Activated naive CD8-positive, alpha-beta T cell treated with anti-CD3 and anti-CD28 coated beads for 36 hours (primary cell): ENCODE measurements around the gene ANKRD13D. TPM values are rescaled to one million over a fixed set of nuclear protein-coding genes. Genes with fewer than 3 reads are reported as not detected.

ENCODE experiments used
- DNase-seq: peaks from one replicate; pipeline ENCODE4 v3.0.0; 2021
- H3K27ac Mint-ChIP-seq: one replicate; pipeline ENCODE4 v1.8.0; 2022; ENCODE audit warnings: mild to moderate bottlenecking, moderate library complexity, mixed read lengths
- H3K27me3 Mint-ChIP-seq: one replicate; pipeline ENCODE4 v1.8.0; 2022; ENCODE audit warnings: mild to moderate bottlenecking, mixed read lengths
- H3K36me3 Mint-ChIP-seq: one replicate; pipeline ENCODE4 v1.8.0; 2021; ENCODE audit warnings: mild to moderate bottlenecking, mixed read lengths
- H3K4me1 Mint-ChIP-seq: one replicate; pipeline ENCODE4 v1.8.0; 2021; ENCODE audit warnings: mixed read lengths
- H3K4me3 Mint-ChIP-seq: one replicate; pipeline ENCODE4 v1.8.0; 2022; ENCODE audit warnings: mild to moderate bottlenecking, moderate library complexity, mixed read lengths
- H3K9me3 Mint-ChIP-seq: one replicate; pipeline ENCODE4 v1.8.0; 2022; ENCODE audit warnings: mixed read lengths
- total RNA-seq, 2 experiments: library from RNA; stranded (reverse); gene quantifications; one replicate each; pipeline ENCODE4 v1.2.3, GENCODE V29; 2021

The ANKRD13D gene
- total RNA-seq, 2 experiments from 2014 or later: 52.0 to 55.7 TPM

GRCh38 chr11:67276781-67277230 is 12.3 kb upstream of the ANKRD13D start:
- Mint-ChIP-seq H3K36me3 (peaks cover 41% of the 10 kb centered on the region), H3K27ac (peak overlapping the region; percentile 99), H3K9me3 (no peaks in the 10 kb centered on the region), H3K4me3 (peak overlapping the region; percentile 74), H3K4me1 (peaks cover 56% of the 10 kb centered on the region), H3K27me3 (no peaks in the 10 kb centered on the region)
- DNase-seq: peak; percentile 76

DNA sequence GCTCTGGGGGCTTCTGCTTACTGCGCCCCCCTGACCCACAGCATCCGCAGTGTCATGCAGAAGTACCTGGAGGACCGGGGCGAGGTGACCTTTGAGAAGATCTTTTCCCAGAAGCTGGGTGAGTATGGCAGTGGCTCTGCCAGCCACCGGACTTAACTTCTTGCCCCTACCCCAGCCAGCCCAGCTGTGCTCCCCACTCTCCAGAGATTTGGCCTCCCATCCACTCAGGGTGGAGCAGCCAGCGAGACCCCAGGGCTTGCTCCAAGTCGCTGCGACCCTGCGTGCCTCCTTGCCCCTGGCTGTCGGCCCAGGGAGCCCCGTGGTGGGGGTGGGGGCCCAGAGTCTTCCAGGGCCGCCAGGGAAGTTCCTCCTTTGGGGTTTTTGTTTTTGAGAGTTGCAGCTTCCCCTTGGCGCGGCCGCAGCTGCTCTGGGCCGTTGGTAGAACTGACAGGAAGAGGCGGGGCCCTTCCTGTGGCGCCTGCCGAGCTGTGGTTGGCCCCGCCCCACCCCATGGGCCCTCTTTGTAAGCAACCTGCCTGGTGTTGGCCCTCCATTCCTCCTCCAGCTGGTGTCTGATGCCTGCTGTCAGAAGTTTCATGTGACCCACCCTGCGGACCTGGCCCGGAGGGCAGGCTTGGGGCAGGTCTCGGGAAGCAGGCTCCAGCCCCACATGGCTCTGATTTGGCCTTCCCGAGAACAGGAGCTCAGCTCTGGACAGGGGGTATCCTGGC is 11.7 kb upstream of the ANKRD13D start:
- no peaks in the 10 kb centered on the region for H3K9me3 Mint-ChIP-seq
- H3K4me3 Mint-ChIP-seq: peak overlapping the region; percentile 74
- no peaks in the 10 kb centered on the region for H3K27me3 Mint-ChIP-seq
- peak overlapping the region; percentile 99 for H3K27ac Mint-ChIP-seq
- DNase-seq: peak; percentile 94
- peaks cover 39% of the 10 kb centered on the region for H3K36me3 Mint-ChIP-seq
- H3K4me1 Mint-ChIP-seq: peaks cover 50% of the 10 kb centered on the region

DNA sequence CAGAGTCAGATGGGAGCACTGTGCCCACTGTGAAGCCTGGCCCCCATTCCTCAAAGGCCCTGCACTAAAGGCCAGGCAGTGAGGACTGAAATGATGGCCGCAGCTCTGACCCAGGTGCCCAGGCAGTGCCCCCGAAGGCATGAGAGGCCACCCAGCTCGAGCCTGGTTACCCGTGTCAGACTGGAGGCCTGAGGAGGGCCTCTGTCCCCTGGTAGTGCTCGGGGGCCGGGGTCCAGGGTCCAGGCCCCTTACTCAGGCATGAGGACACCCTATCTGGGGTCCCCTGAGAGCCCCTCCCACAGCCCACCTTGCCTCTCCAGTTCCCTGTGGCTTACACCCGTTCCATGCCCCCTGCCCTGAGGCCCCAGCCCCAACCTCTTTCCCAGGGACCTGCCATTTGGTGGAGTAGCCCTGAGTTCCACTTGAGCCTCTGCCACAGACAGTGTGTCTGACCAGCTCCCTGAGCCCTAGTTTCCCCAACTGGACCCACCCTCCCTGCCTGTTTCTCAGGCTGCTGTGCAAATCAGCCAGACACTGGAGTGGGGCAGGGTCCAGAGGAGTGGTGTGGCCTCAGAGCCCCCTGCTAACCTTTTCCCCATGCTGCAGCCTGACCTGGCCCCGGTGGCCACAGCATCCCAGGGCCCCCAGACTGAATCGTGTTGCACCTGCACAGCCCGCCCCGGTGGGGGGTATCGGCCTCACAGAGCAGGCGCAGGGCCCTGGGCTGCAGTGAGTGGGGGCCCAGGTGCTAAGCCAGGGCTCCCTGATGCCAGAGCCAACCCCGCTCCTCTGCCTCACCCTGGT is 10.8 kb upstream of the ANKRD13D start:
- Mint-ChIP-seq H3K4me3 (peak overlapping the region; percentile 74), H3K27me3 (no peaks in the 10 kb centered on the region), H3K36me3 (peaks cover 38% of the 10 kb centered on the region), H3K9me3 (no peaks in the 10 kb centered on the region), H3K4me1 (peaks cover 41% of the 10 kb centered on the region), H3K27ac (peak overlapping the region; percentile 99)
- DNase-seq: no peak

- H3K4me1 Mint-ChIP-seq: peaks cover 41% of the 10 kb centered on the region
- no peak for DNase-seq
- H3K36me3 Mint-ChIP-seq: peaks cover 38% of the 10 kb centered on the region
- H3K27me3 Mint-ChIP-seq: no peaks in the 10 kb centered on the region
- H3K4me3 Mint-ChIP-seq: peak overlapping the region; percentile 51
- peak overlapping the region; percentile 99 for H3K27ac Mint-ChIP-seq
- H3K9me3 Mint-ChIP-seq: no peaks in the 10 kb centered on the region
Measured at GRCh38 chr11:67278939-67279588, 10.0 kb upstream of the ANKRD13D start.

DNA sequence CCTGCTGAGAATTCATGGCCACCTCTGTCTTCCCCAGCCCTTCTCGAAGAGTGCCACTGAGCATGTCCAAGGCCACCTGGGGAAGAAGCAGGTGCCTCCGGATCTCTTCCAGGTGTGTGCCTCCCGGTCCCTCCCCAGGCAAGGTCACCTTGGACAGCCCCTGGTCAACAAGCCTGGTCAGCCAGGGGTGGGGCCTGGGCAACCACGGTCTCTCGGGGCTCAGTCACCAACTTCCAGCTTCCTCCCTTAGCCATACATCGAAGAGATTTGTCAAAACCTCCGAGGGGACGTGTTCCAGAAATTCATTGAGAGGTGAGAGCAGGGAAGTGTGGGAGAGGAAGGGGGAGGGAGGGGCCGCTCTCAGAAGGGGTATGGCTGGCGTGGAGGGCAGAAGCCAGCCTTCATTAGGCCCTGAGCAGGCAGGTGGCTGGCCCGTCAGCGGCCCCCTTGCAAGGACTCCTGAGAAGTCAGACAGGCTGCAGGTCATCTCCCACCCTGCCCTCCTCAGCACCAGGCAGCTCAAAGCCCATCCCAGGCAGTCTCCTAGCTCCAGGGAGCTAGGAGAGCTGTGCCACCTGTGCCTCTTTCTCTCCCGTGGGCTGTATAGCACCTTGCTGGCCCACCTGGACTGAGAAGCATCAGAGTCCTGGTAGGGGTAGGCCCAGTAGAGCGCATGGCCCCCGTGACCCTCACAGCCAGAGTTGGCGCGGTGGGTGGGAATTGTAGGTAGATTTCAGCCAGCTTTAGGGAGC is 9.3 kb upstream of the ANKRD13D start:
- H3K27ac Mint-ChIP-seq: peak overlapping the region; percentile 99
- H3K27me3 Mint-ChIP-seq: no peaks in the 10 kb centered on the region
- H3K4me1 Mint-ChIP-seq: peaks cover 36% of the 10 kb centered on the region
- H3K4me3 Mint-ChIP-seq: no peak overlapping the region
- DNase-seq: no peak
- H3K9me3 Mint-ChIP-seq: no peaks in the 10 kb centered on the region
- H3K36me3 Mint-ChIP-seq: peaks cover 32% of the 10 kb centered on the region

DNA sequence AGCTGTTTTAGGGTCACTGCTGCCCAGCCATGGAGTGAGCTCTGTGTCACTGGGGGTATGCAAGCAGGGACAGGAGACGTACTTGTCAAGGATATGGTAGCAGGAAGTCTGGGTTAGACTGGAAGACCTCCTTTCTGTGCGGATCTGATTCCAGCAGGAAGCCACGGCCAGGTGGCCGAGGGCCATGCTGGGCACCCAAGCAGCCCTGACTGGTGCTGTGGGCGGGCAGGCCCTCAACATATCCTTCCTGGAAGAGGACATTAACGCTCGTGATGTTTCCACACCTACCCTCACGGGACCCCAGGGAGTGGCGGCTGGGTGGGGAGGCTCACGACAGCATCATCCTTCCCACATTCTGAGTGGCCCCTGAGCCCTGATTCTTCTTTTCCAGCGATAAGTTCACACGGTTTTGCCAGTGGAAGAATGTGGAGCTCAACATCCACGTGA is 8.7 kb upstream of the ANKRD13D start:
- Mint-ChIP-seq H3K4me3 (no peak overlapping the region), H3K4me1 (peaks cover 34% of the 10 kb centered on the region), H3K27ac (peak overlapping the region; percentile 99), H3K9me3 (no peaks in the 10 kb centered on the region), H3K27me3 (no peaks in the 10 kb centered on the region), H3K36me3 (peaks cover 31% of the 10 kb centered on the region)
- DNase-seq: no peak

GRCh38 chr11:67280788-67281551 is 8.1 kb upstream of the ANKRD13D start:
- peaks cover 26% of the 10 kb centered on the region for H3K36me3 Mint-ChIP-seq
- DNase-seq: no peak
- no peaks in the 10 kb centered on the region for H3K27me3 Mint-ChIP-seq
- peaks cover 28% of the 10 kb centered on the region for H3K4me1 Mint-ChIP-seq
- no peak overlapping the region for H3K27ac Mint-ChIP-seq
- no peak overlapping the region for H3K4me3 Mint-ChIP-seq
- no peaks in the 10 kb centered on the region for H3K9me3 Mint-ChIP-seq

GRCh38 chr11:67281552-67282150 is 7.5 kb upstream of the ANKRD13D start:
- Mint-ChIP-seq H3K27ac (peak overlapping the region; percentile 51), H3K36me3 (peaks cover 22% of the 10 kb centered on the region), H3K9me3 (no peaks in the 10 kb centered on the region), H3K4me3 (no peak overlapping the region), H3K4me1 (peaks cover 26% of the 10 kb centered on the region), H3K27me3 (no peaks in the 10 kb centered on the region)
- no peak for DNase-seq

DNA sequence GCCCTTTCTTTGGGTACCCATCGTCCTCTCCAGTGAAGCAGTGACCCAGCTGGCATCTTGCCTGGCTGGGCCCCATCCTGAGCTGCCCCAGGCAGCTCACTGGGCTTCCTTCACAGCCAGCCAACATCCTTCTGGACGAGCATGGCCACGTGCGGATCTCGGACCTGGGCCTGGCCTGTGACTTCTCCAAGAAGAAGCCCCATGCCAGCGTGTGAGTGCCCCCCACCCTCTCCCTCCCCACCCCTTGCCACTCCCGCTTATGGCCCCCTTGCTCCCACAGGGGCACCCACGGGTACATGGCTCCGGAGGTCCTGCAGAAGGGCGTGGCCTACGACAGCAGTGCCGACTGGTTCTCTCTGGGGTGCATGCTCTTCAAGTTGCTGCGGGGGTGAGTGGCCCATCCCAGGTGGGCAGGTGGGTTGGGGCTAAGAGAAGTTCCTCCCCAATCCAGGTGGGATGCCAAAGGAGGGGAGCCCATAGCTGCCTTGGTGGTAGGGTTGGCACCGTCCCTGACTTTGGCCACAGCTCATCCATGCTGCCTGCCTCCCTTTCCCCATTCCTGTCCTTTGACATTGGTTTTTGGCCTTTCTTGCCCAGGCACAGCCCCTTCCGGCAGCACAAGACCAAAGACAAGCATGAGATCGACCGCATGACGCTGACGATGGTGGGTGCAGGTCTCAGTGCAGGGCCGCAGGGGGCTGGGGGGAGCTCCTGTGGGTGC is 6.8 kb upstream of the ANKRD13D start:
- H3K4me3 Mint-ChIP-seq: no peak overlapping the region
- H3K27ac Mint-ChIP-seq: peak overlapping the region; percentile 62
- H3K27me3 Mint-ChIP-seq: no peaks in the 10 kb centered on the region
- peaks cover 25% of the 10 kb centered on the region for H3K36me3 Mint-ChIP-seq
- peaks cover 28% of the 10 kb centered on the region for H3K4me1 Mint-ChIP-seq
- DNase-seq: no peak
- H3K9me3 Mint-ChIP-seq: no peaks in the 10 kb centered on the region

- Mint-ChIP-seq H3K4me3 (no peak overlapping the region), H3K36me3 (peaks cover 27% of the 10 kb centered on the region), H3K27me3 (no peaks in the 10 kb centered on the region), H3K4me1 (peaks cover 31% of the 10 kb centered on the region), H3K27ac (peak overlapping the region; percentile 62), H3K9me3 (no peaks in the 10 kb centered on the region)
- DNase-seq: no peak
Measured at GRCh38 chr11:67282876-67283371, 6.2 kb upstream of the ANKRD13D start.

DNA sequence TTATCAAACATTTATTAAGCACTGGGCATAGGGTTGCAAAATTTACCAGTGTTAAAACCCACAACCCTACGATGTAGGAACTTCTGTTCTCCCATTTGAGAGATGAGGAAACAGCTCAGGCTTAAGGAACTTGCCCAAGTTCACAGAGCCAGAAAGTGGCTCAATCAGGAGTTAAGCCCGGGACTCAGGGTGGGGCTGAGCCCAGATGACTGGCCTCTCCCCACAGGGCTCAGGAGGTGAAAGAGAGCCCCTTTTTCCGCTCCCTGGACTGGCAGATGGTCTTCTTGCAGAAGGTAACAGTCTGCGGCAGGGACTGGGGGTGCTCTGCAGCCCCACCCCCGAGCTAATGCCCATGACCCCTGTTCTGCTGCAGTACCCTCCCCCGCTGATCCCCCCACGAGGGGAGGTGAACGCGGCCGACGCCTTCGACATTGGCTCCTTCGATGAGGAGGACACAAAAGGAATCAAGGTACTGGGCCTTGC is 5.6 kb upstream of the ANKRD13D start:
- H3K4me3 Mint-ChIP-seq: no peak overlapping the region
- peak overlapping the region; percentile 45 for H3K27ac Mint-ChIP-seq
- H3K27me3 Mint-ChIP-seq: no peaks in the 10 kb centered on the region
- H3K9me3 Mint-ChIP-seq: no peaks in the 10 kb centered on the region
- DNase-seq: peak; percentile 1
- H3K36me3 Mint-ChIP-seq: peaks cover 27% of the 10 kb centered on the region
- peaks cover 34% of the 10 kb centered on the region for H3K4me1 Mint-ChIP-seq

DNA sequence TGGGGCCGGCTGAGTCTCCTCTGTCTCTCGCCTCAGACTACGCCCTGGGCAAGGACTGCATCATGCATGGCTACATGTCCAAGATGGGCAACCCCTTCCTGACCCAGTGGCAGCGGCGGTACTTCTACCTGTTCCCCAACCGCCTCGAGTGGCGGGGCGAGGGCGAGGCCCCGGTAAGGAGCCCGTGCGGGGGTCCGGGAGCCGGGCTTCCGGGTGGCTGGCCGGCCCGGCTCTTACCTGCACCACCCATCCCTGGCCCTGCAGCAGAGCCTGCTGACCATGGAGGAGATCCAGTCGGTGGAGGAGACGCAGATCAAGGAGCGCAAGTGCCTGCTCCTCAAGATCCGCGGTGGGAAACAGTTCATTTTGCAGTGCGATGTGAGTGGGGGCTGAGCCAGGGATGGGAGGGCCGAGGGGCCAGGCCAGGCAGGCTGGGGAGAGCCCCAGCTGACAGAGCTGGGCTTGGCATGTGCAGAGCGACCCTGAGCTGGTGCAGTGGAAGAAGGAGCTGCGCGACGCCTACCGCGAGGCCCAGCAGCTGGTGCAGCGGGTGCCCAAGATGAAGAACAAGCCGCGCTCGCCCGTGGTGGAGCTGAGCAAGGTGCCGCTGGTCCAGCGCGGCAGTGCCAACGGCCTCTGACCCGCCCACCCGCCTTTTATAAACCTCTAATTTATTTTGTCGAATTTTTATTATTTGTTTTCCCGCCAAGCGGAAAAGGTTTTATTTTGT is 4.1 kb upstream of the ANKRD13D start:
- Mint-ChIP-seq H3K9me3 (no peaks in the 10 kb centered on the region), H3K4me3 (no peak overlapping the region), H3K27me3 (no peaks in the 10 kb centered on the region), H3K36me3 (peaks cover 24% of the 10 kb centered on the region), H3K4me1 (peaks cover 25% of the 10 kb centered on the region), H3K27ac (no peak overlapping the region)
- DNase-seq: peak; percentile 7
